ENCODE results near the gene SYNCRIP. TPM values are rescaled to one million over a fixed set of nuclear protein-coding genes. Genes with fewer than 3 reads are reported as not detected.

Gene SYNCRIP
- total RNA-seq, 2 donors from 2014 or later, result 27.0 to 36.1 TPM

DNA sequence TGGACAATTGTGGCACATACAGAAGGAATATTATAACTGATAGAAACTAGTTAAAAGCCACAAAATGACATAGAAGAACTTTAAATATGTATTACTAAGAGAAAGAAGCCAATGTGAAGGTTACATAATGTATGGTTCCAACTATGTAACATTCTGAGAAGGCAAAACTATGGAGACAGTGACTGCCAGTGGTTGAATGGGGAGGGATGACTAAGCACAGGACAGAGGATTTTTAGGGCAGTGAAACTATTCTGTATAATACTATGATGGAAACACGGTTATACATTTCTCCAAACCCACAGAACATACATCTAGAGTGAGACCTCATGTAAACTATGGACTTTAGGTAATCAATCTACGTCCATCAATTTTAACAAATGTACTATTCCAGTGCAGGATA, 22.4 kb downstream of the SYNCRIP start:
- Histone ChIP-seq H3K9me3 (no peaks in the 10 kb centered on the region), H3K4me1 (no peaks in the 10 kb centered on the region), H3K36me3 (replicated peaks in 1 of 2; ENCODE audit: insufficient read depth in 1 of 2, low read depth in 2 of 2) (peaks cover 11 to 40% of the 10 kb centered on the region in 2 donors), H3K27me3 (no peaks in the 10 kb centered on the region), H3K27ac (no peak overlapping the region), H3K4me3 (no peak overlapping the region)
- no peak for DNase-seq
- 93% methylated on average over 2 of the region's 2 CpGs for WGBS, 2 donors
- no peak for ATAC-seq
- TF ChIP-seq POLR2A (IDR thresholded peaks at IDR 0.05) (no peak), CTCF (IDR thresholded peaks at IDR 0.05) (no peak)
- intact Hi-C loops (cut with DNase I), result no loop called here

- no peak for DNase-seq
- Histone ChIP-seq H3K4me1 (peaks cover 14% of the 10 kb centered on the region), H3K27ac (no peak overlapping the region), H3K9me3 (no peaks in the 10 kb centered on the region), H3K4me3 (no peak overlapping the region), H3K36me3 (replicated peaks in 1 of 2; ENCODE audit: insufficient read depth in 1 of 2, low read depth in 2 of 2) (peaks cover 0 to 33% of the 10 kb centered on the region in 2 donors), H3K27me3 (no peaks in the 10 kb centered on the region)
- intact Hi-C loops (cut with DNase I), result no loop called here
- no peak for TF ChIP-seq POLR2A (IDR thresholded peaks at IDR 0.05)
- TF ChIP-seq CTCF (IDR thresholded peaks at IDR 0.05), result no peak
- no peak for ATAC-seq
- WGBS, 2 donors, result 96 to 99% methylated on average over 17 of the region's 17 CpGs
These were observed 27.9 kb downstream of the SYNCRIP start for GRCh38 chr6:85614780-85615179.

GRCh38 chr6:85612690-85613474, 29.8 kb downstream of the SYNCRIP start:
- Histone ChIP-seq H3K36me3 (replicated peaks in 1 of 2; ENCODE audit: insufficient read depth in 1 of 2, low read depth in 2 of 2) (peaks cover 0 to 20% of the 10 kb centered on the region in 2 donors), H3K4me3 (no peak overlapping the region)

GRCh38 chr6:85610182-85610895, 32.3 kb downstream of the SYNCRIP start:
- no peak overlapping the region for H3K27ac ChIP-seq
- 86 to 88% methylated on average over 2 of the region's 2 CpGs for WGBS, 2 donors
- peaks cover 14% of the 10 kb centered on the region for H3K4me1 ChIP-seq
- DNase-seq (no peak), ATAC-seq (no peak)
- H3K9me3 ChIP-seq, result no peaks in the 10 kb centered on the region
- no peak overlapping the region for H3K4me3 ChIP-seq
- no peaks in the 10 kb centered on the region for H3K27me3 ChIP-seq
- TF ChIP-seq POLR2A (IDR thresholded peaks at IDR 0.05), result no peak
- peaks cover 0 to 13% of the 10 kb centered on the region in 2 donors for H3K36me3 ChIP-seq (replicated peaks in 1 of 2; ENCODE audit: insufficient read depth in 1 of 2, low read depth in 2 of 2)
- intact Hi-C loops (cut with DNase I), result no loop called here

More at GRCh38 chr6:85612690-85613474, 29.8 kb downstream of the SYNCRIP start:
- TF ChIP-seq POLR2A (IDR thresholded peaks at IDR 0.05), result no peak
- Histone ChIP-seq H3K27ac (peak overlapping the region in 2 of 4 donors; percentile 55 to 62), H3K4me1 (peaks cover 14% of the 10 kb centered on the region), H3K9me3 (no peaks in the 10 kb centered on the region), H3K27me3 (no peaks in the 10 kb centered on the region)
- ATAC-seq, result peak; percentile 75
- 88 to 91% methylated on average over 4 of the region's 4 CpGs for WGBS, 2 donors
- intact Hi-C loops (cut with DNase I), result no loop called here
- no peak for DNase-seq

GRCh38 chr6:85602100-85602499, 40.6 kb downstream of the SYNCRIP start:
- intact Hi-C loops (cut with DNase I), result no loop called here
- TF ChIP-seq CTCF (IDR thresholded peaks at IDR 0.05) (no peak), POLR2A (IDR thresholded peaks at IDR 0.05) (no peak)
- no peak for ATAC-seq

More at GRCh38 chr6:85602100-85602499, 40.6 kb downstream of the SYNCRIP start:
- no peaks in the 10 kb centered on the region for H3K36me3 ChIP-seq (replicated peaks in 1 of 2; ENCODE audit: insufficient read depth in 1 of 2, low read depth in 2 of 2)
- H3K27me3 ChIP-seq, result no peaks in the 10 kb centered on the region
- WGBS, 2 donors, result 84 to 88% methylated on average over 4 of the region's 4 CpGs
- no peak overlapping the region for H3K27ac ChIP-seq
- no peaks in the 10 kb centered on the region for H3K9me3 ChIP-seq
- no peak for DNase-seq
- no peaks in the 10 kb centered on the region for H3K4me1 ChIP-seq
- no peak overlapping the region for H3K4me3 ChIP-seq
